HepG2 (cell line): ENCODE results near the gene TRPV4. TPM values are rescaled to one million over a fixed set of nuclear protein-coding genes. Genes with fewer than 3 reads are reported as not detected.

Source experiments
- KAT8 ChIP-seq: IDR thresholded peaks from 2 replicates; pipeline ENCODE4 v1.6.1; 2016; ENCODE audit warnings: missing genetic modification reagents, missing compliant biosample characterization
- SALL1 ChIP-seq: sonication (generic); formaldehyde crosslinking; IDR thresholded peaks from 2 replicates; pipeline ENCODE4 v1.8.0; 2022; ENCODE audit warnings: mild to moderate bottlenecking, missing genetic modification reagents
- ZHX1 ChIP-seq: sonication (generic); formaldehyde crosslinking; IDR thresholded peaks from 2 replicates; pipeline ENCODE4 v1.8.1; 2022; ENCODE audit warnings: low read depth, mild to moderate bottlenecking, missing genetic modification reagents
- ZNF331 ChIP-seq: sonication (generic); formaldehyde crosslinking; IDR thresholded peaks from 2 replicates; pipeline ENCODE4 v1.4.0; 2020; ENCODE audit warnings: missing genetic modification reagents
- ZNF350 ChIP-seq: sonication (generic); formaldehyde crosslinking; IDR thresholded peaks from 2 replicates; pipeline ENCODE4 v1.4.0; 2020; ENCODE audit warnings: mild to moderate bottlenecking, low read depth, missing genetic modification reagents, borderline replicate concordance
- ZNF550 ChIP-seq: sonication (generic); formaldehyde crosslinking; IDR thresholded peaks from 2 replicates; pipeline ENCODE4 v1.4.0; 2020; ENCODE audit warnings: mild to moderate bottlenecking, missing genetic modification reagents, borderline replicate concordance
- polyA plus RNA-seq, 8 experiments: library from polyadenylated mRNA; depleted of rRNA in 3 of 8; stranded (reverse) in 7 of 8; unstranded in 1 of 8; fragments of >200 nt; fragmentation: Illumina TruSeq in 4 of 8; extraction: Trizol in 4 of 8; gene quantifications; 2 replicates each; pipeline versions ENCODE4 v1.2.1 to v1.2.3, GENCODE V29; 2011 to 2016; ENCODE audit warnings: low read depth in 4 of 8, missing spikeins in 1 of 8, mixed read lengths in 1 of 8; ENCODE audit not compliant: insufficient read depth in 1 of 8
- total RNA-seq, 5 experiments: library from RNA; depleted of rRNA; stranded (reverse); fragments of >200 nt; fragmentation: Illumina TruSeq; extraction: Trizol; gene quantifications; 2 replicates each; pipeline ENCODE4 v1.2.3, GENCODE V29; 2016; ENCODE audit warnings: low read depth in 1 of 5
- TF ChIP-seq, protein P1 (sequence below): sonication (generic); formaldehyde crosslinking; conservative IDR thresholded peaks from 2 replicates; pipeline ENCODE4 v1.4.0; 2020; ENCODE audit warnings: missing genetic modification reagents
- TF ChIP-seq, protein P2 (sequence below): sonication (generic); formaldehyde crosslinking; IDR thresholded peaks from one replicate; pipeline ENCODE4 v1.5.1; 2020; ENCODE audit warnings: mild to moderate bottlenecking, missing genetic modification reagents; ENCODE audit errors: not compliant biosample characterization

Gene TRPV4
- total and polyA plus RNA-seq, 2 of the 13 experiments (the other 11 are each of a cell fraction or from before 2014, with no cell fraction given): 0.66 to 4.7 TPM

GRCh38 chr12:109741970-109742703 lies 91.1 kb downstream of the TRPV4 start (continued):
- TF ChIP-seq, protein P1, sequence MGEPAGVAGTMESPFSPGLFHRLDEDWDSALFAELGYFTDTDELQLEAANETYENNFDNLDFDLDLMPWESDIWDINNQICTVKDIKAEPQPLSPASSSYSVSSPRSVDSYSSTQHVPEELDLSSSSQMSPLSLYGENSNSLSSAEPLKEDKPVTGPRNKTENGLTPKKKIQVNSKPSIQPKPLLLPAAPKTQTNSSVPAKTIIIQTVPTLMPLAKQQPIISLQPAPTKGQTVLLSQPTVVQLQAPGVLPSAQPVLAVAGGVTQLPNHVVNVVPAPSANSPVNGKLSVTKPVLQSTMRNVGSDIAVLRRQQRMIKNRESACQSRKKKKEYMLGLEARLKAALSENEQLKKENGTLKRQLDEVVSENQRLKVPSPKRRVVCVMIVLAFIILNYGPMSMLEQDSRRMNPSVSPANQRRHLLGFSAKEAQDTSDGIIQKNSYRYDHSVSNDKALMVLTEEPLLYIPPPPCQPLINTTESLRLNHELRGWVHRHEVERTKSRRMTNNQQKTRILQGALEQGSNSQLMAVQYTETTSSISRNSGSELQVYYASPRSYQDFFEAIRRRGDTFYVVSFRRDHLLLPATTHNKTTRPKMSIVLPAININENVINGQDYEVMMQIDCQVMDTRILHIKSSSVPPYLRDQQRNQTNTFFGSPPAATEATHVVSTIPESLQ (CRISPR knock-in tag): 0 out of 2 replicates have a peak, but pooled peaks have one; percentile 73
- TF ChIP-seq ZNF550 (CRISPR knock-in tag) (no peak), ZNF331 (peak; percentile 77; the same call in 1 of the 2 replicates), SALL1 (CRISPR knock-in tag) (peak; percentile 75), KAT8 (CRISPR knock-in tag) (peak; percentile 67), ZHX1 (peak; percentile 56; the same call in 1 of the 2 replicates), ZNF350 (CRISPR knock-in tag) (peak; percentile 58; the same call in 1 of the 2 replicates)
- TF ChIP-seq, protein P2, sequence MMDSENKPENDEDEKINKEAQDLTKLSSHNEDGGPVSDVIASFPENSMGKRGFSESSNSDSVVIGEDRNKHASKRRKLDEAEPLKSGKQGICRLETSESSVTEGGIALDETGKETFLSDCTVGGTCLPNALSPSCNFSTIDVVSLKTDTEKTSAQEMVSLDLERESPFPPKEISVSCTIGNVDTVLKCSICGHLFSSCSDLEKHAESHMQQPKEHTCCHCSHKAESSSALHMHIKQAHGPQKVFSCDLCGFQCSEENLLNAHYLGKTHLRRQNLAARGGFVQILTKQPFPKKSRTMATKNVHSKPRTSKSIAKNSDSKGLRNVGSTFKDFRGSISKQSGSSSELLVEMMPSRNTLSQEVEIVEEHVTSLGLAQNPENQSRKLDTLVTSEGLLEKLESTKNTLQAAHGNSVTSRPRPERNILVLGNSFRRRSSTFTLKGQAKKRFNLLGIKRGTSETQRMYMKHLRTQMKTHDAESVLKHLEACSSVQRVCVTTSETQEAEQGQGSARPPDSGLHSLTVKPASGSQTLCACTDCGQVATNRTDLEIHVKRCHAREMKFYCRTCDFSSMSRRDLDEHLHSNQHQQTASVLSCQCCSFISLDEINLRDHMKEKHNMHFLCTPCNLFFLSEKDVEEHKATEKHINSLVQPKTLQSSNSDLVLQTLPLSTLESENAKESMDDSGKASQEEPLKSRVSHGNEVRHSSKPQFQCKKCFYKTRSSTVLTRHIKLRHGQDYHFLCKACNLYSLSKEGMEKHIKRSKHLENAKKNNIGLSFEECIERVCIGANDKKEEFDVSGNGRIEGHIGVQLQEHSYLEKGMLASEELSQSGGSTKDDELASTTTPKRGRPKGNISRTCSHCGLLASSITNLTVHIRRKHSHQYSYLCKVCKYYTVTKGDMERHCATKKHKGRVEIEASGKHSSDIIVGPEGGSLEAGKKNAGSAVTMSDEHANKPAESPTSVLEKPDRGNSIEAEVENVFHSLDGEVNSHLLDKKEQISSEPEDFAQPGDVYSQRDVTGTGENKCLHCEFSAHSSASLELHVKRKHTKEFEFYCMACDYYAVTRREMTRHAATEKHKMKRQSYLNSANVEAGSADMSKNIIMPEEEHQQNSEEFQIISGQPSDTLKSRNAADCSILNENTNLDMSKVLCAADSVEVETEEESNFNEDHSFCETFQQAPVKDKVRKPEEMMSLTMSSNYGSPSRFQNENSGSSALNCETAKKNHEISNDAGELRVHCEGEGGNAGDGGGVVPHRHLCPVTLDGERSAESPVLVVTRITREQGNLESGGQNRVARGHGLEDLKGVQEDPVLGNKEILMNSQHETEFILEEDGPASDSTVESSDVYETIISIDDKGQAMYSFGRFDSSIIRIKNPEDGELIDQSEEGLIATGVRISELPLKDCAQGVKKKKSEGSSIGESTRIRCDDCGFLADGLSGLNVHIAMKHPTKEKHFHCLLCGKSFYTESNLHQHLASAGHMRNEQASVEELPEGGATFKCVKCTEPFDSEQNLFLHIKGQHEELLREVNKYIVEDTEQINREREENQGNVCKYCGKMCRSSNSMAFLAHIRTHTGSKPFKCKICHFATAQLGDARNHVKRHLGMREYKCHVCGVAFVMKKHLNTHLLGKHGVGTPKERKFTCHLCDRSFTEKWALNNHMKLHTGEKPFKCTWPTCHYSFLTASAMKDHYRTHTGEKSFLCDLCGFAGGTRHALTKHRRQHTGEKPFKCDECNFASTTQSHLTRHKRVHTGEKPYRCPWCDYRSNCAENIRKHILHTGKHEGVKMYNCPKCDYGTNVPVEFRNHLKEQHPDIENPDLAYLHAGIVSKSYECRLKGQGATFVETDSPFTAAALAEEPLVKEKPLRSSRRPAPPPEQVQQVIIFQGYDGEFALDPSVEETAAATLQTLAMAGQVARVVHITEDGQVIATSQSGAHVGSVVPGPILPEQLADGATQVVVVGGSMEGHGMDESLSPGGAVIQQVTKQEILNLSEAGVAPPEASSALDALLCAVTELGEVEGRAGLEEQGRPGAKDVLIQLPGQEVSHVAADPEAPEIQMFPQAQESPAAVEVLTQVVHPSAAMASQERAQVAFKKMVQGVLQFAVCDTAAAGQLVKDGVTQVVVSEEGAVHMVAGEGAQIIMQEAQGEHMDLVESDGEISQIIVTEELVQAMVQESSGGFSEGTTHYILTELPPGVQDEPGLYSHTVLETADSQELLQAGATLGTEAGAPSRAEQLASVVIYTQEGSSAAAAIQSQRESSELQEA: no peak
